HuH-7 (cell line): ENCODE data around the gene ELN.
A peak's percentile ranks its signal among the peaks of the same experiment; 100 is the strongest.
"Not testable (repeated sequence)": the region's sequence is repeated elsewhere in the genome, so short reads cannot be mapped to it uniquely, and the experiment has no call there.

Source experiments
- DNase-seq: peaks from one replicate; pipeline ENCODE4 v3.0.0; 2011; ENCODE audit warnings: low spot score

The ELN gene

DNA sequence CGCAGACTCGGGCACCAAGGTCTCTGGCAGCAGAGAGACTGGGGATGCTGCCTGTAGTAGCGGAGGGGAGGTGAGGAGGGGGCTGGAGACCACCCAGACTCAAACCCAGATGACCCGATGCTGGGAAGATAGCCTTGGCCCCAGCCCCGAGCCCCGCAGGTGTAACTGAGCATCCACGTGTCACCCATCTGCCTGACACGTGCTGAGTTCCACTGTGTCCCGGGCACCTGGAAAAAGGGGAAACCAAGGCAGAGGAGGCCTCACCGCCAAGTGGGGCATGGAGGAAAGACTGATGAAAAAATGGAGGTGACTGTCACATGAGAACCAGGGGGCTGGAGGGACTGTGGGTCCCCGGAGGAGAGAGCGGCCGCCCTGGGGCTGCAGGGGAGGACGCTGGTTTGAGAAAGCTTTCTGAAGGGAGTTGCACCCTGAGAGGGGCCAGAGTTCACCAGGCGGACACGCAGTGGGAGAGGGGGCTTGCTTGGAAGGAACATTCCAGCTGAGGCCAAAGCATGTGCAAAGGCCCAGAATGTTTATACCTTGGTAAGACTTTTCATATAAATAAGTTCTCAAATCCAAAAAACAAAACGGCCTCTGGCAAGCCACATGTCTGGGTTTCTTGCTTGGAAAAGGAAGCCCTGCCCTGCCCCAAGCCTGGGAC, 27.4 kb upstream of the ELN start:
- DNase-seq: no peak

DNA sequence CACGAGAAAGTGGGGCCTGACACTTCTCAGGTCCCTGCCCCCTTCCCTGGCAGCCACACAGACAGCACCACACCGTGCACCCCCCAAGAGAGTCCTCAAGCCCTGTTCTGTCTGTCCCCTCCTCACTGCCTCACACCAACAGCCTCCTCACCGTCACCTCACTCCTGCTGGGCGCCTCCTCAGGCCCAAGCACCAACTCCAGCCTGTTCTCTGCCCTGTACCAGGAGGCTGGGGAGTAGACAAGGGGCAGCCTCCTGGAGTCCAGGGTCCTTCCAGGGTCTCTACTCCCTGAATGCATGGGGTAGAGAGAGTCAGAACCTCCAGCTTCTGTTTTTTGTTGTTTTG, 26.9 kb upstream of the ELN start:
- no peak for DNase-seq

DNA sequence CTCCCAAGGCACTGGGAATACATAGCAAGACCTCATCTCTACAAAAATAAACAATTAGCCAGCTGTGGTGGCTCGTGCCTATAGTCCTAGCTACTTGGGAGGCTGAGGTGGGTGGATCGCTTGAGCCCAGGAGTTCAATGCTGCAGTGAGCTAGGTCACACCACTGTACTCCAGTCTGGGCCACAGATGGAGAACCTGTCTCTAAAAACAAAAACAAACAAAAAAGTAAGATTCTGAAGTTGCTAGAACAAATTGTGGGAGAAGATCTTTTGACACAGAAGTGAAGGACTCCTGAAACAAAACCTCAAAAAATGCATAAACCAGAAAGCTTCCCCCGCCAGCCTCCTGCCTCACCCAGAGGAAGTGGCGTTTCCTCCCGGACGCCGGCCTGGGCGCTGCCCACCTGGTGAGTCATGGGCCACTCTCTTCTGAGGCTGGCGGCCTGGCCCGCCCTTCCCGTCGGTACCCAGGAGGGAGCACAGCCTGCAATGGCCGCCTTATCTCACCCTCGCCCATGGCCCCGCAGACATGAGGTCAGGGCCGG, 25.4 kb upstream of the ELN start:
- no peak for DNase-seq

DNA sequence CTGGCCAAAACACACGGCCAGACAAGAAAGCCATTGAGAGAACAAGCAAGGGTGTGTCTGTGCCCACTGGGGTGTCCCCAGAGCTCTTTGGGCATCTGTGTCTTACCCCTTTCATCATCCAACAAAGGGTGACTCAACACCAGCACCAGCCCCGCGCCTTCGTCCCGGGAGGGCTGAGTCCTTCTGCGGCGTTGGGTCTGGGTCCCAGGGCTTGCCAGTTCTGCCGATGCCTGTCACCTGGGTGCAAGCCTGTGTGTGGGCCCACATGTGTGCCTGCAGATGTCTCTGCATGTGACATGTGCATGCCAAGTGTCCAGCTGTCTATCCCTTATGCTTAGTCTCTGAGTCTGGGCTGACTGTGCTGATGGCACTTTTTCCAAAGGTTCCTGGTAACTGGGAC, 24.4 kb upstream of the ELN start:
- DNase-seq: no peak

DNA sequence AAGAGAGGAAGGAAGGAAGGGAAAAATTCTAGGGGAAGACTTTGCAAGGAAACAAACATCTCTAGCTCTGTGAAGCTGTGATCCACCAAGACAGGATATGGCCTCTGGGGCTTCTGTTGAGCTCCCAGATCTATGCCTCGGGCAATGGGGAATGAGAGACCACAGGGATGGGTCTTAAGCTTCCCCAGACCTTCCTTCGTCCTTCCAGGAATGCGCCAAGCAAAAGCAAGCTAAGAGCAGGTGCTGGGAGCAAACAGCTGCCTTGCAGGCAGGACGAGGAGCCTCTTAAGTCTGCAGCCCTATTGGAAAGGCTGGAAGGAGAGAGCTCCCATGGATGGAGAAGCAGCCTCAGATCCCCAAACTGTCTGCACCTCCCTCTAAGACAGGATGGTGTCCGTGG, 21.9 kb upstream of the ELN start:
- DNase-seq: no peak

DNA sequence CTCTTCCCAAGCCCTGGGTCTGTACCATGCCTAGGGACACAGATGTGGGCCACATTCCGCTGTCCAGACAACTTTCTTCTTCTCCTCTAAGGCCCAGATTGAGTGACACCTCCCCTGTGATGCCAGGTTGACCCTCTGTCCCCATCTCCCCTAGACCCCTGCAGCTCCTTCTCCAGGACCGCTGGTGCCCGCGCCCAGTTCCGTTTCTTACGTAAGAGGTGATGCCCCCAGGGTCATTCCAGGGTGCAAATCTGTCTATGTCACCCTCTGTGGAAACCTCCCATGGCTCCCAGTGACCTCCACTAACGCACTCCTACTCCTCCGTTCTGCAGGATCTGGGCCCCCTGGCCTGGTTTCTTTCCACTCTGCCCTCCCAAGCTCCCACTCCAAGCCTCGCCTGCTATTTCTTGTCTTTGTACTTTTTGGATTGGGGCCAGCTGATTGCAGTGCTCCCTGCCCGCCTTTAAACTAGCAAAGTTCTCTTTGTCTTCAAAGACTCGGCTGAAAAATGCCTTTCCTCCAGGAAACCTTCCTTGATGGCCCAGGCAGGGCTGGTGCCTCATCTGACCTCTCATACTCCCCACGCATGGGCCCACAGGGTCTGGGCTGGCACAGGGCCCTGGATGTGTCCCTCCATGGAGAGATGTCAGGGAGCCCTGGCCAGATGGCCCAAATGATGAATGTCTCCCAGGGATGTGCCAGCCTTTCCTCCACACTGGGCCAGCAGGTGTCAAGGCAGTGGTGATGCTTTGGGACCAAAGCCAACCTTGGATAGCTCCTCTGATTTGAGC, 21.3 kb upstream of the ELN start:
- no peak for DNase-seq

DNA sequence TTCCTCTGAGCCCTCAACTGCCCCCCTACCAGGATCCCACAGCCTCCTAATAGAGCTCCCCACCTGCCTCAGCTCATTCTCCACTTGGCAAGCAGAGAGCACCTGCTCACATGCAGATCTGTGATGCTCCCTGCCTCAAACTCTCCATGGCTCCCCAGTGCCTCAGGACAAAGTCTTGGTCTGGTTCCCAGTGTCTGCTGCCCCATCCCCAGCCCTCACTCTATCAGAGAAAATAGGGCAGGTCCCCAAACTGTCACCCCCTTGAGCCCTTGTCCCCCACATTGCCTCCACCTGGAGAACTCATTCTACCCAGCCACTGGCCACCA, 20.8 kb upstream of the ELN start:
- DNase-seq: no peak

DNA sequence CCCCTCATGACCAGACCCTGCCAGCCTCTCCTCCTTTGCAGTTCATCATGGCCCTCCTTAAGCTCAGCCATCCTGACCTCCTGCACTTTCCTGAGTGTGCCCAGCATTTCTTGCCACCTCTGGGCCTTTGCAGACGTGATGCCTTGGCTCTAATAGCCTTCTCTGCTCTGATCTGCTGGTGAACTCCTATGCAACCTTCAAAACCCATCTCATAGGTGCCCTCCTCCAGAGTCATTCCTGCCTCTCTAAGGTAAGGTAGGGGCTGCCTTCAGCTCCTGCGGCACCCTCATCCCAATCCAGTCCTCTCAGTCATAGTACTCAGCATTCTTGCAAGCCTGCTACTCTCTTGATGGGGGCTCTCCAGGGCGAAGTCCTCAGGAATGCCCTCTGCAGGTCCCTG, 19.3 kb upstream of the ELN start:
- no peak for DNase-seq

DNA sequence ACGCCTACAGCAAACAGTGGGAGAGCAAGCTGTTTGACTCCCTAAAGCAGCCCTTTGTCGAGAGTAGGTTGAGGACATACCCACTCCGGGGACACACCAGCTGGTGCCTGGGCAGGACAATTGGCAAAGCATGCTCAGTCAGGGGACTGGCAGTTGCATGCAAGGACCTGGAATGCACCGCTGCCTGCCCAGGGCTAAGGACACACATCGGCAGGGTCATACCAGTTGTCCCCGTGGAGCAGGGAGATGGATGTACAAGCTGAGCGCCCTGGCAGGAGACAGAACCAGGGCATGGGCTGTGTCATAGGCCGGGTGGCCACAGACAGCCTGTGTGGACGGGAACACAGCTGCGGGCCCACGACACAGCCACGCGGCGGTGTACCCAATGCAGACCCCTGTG, 18.3 kb upstream of the ELN start:
- DNase-seq: no peak

DNA sequence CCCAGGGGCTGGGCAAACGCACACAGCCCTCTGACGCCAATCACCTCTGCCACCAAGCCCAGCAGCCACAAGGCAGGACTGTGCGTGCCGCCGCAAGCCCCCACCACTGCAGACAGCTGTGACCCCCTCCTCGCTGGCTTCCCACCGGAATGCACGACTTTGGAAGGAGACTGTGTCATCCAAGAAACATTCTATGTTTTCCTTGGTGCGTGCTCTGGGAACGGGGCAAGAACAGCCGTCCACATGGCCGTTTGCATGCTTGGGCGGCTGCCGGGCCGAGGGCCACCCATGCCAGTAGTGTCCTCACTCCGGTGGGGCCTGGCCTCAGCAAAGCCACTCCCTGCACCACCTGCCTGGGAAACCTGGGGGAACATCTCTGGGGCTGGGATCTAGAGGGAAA, 17.6 kb upstream of the ELN start:
- no peak for DNase-seq

DNA sequence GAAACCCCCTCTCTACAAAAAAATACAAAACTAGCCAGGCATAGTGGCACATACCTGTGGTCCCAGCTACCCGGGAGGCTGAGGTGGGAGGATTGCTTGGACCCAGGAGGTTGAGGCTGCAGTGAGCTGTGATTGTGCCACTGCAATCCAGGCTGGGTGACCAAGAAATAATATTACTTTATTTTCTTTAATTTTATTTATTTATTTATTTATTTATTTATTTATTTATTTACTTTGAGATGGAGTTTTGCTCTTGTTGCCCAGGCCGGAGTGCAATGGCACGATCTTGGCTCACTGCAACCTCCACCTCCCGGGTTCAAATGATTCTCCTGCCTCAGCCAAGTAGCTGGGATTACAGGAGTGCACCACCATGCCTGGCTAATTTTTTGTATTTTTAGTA, 16.6 kb upstream of the ELN start:
- DNase-seq: not testable (repeated sequence)

DNA sequence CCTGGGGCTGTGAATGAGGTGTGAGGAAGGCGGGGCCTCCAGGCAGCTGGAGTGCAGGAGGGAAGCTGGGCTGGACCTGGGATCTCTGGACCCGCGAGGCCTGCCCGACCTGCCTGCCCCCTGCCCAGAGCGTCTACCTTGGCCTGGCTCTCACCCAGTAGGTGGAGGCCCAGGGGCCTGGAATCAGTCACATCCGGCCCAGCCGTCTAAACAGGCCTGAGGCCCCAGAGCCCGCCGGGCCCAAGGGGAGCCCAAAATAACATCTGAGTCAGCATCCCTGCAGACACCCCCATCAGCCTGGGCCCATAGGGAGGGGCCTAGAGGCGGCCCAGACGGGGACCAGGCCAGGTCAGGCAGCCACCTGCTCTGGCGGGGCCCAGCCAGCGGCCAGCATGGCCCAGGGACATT, 15.1 kb upstream of the ELN start:
- DNase-seq: no peak

DNA sequence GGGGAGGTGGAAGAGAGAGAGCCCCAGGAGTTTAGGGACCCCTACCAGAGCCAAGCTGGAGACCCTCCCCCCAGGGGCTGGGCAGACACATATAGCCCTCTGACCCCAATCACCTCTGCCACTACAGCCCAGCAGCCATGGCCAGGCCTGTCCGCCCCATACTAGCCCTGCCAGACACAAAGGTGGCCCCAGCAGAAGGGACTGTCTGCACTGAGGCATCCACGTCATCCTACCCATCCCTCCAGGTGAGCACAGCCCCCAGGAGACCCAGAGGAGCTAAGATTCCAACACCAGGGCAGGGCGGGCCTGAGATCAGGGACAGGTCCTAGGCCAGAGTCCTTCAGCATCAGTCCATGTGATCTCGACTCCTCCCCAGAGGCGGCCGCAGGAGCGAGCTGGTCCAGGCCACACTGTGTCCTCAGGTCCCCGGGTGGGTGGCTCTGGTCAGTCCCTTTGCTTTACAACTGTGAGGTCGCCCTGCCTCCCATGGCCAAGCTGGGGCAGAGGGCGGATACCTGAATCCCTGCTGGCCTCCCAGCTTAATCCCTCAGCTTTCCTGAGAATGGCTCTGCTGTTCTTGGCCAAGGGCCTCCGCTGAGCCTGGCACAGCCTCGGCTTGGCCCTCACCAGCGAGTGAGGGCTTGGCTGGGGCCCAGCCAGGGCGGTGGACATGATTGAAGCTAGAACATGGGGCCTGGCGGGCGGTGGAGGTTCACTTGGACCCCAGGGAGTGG, 14.3 kb upstream of the ELN start:
- no peak for DNase-seq

DNA sequence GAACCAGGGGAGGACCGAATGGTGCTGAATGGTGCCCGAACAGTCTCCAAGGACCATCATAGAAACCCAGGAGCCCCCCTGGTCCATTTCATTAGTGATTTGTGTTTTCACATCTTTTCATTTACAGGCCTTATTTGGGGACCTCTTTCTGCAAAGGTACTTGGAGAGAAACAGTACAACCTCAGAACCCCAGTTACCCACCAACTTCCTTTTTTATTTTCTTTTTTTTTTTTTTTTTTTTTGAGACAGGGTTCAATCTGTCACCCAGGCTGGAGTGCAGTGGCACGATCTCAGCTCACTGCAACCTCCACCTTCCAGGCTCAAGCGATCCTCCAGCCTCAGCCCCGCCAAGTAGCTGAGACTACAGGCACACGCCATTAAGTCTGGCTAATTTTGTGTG, 13.0 kb upstream of the ELN start:
- no peak for DNase-seq

DNA sequence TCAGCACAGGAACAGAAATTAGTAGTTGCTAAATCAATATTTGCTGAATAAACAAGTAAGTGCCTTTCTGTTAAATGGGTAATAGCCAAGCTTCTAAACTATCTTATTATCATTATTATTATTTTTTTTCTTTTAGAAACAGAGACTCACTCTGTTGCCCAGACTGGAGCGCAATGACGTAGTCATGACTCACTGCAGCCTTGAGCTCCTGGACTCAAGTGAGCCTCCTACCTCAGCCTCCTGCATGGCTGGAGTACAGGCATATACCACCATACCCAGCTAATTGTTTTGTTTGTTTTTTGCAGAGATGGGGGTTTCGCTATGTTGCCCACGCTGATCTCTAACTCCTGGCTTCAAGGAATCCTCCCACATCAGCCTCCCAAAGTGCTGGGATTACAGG, 12.3 kb upstream of the ELN start:
- DNase-seq: no peak

DNA sequence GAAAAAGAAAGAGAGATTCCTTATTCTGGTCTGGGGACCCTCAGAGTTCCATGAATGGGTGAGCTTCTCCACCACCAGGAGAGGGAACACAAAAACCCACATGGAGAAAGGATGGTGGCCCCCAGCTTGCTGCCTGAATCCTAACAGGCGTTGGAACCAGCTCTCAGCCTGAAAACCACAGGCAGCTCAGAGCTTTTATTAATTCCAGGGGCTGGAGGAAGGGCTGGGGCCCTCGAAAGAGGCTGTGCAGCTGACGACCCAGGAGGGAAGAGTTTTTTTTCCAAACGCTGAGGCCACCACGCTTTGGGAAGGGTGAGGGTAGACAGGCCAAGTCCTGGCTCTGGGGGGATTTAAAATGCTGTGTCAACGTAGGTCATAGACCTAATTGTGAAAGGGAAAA, 10.8 kb upstream of the ELN start:
- DNase-seq: no peak

DNA sequence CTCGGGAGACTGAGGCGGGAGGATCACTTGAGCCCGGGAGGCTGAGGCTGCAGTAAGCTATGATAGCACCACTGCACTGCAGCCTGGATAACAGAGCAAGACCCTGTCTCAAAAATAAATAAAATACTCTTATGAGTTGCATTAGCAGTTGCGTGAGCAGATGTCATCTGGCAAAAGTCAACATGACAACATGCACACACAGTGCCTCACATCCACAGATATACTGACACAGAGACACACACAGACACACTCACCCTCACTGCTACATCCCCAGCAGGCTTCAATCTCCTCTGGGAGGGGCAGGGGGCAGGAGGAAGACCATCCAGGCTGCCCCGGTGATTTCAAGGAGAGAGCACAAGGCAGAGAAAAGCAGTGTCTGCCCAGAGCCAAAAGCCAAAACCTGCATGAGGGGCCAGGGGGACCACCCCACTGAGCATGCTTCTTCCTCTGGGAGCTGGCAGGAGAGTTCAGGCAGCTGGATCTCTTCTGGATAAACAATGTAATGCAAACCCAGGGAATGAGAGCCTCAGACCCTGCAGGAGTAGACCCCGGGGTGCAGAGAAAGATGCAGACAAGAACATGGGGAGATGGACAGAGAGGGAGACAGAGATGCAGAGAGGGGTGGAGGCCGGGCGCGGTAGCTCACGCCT, 9.6 kb upstream of the ELN start:
- no peak for DNase-seq

DNA sequence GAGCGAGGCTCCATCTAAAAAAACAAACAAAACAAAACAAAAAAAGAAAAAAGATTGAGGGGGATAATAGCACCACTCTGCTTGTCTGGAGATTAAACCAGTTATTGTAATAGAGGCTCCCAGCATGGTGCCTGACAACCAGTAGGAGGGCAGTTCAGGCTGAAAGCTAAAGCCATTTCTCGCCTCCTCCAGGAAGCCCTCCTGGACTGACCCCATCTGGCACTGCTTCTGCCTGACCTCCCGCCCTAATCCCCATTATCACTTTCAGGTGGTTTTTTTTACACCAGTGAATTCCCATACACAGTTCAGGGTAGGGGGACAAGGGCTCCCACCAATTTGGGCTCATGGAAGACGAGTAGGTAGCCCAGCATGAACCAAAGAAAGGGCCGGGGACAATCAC, 8.8 kb upstream of the ELN start:
- no peak for DNase-seq

DNA sequence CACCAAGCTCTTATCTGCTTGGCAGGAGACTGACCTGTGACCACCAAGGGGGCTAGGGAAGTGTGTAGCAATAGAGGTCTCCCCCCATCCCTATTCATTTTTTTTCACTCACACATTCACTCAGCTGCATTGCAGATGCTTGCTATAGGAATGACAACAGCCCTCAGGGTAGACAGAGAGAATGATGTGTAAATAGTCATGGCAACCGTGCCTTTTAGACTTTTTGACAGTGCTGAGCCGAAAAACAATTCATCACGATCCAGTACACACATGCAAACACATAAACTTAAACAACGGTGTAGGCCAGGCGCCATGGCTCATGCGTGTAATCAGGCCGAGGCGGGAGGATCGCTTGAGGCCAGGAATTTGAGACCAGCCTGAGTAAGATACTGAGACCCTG, 7.6 kb upstream of the ELN start:
- no peak for DNase-seq

DNA sequence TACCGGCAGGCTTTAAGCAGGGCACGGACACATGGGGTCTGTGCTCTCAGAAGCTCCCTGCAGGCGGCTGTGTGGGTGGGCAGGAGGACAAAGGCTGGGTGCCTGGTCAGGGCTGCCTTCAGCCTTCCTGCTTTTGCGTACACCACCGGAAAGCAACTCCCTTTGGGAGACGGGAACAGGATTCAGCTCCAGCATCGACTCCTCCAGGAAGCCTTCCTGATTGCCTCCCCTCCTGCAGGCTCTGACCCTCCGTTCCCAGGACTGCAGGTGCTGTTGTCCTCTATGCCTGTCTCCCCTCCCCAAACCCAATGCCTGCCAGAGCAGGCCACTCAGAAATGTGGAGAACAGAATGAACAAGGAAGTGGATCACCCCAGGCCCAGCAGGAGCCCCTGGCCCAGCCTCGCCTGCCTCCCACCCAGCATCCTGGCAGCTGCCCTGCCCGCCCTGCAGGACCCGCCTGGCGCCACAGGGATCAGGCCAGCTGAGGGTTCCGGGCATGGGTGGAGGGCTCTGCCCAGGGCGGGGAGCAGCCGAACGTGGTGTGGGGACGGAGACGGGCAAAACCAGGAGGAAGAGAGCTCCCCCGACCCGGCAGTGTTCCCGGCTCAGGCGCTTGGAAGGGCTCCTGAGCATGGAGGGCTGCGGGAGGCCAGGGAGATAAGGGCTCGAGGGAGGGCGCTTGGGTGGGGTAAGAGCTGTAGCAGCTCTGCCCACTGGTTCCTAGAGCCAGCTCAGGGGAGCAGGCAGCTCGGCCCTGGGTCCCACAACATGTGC, 6.2 kb upstream of the ELN start:
- no peak for DNase-seq

DNA sequence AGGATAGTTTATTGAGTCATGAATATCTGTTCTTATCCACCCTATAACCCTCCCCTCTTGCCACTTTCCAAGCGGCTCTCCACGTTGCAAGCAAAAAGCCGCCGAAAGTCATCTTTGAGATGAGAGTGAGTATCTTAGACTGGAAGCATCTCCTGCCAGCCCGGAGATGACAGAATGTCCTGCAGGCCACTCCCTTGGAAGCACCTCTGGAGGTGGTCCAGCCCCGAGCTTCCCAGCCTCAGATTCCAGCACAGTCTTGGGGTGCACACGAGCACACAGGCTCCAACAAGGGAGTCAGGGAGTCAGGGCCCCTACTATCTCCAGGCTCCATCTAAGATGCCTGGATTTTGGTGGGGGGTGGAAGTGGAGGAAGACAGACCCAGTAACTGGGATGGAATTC, 5.5 kb upstream of the ELN start:
- no peak for DNase-seq

DNA sequence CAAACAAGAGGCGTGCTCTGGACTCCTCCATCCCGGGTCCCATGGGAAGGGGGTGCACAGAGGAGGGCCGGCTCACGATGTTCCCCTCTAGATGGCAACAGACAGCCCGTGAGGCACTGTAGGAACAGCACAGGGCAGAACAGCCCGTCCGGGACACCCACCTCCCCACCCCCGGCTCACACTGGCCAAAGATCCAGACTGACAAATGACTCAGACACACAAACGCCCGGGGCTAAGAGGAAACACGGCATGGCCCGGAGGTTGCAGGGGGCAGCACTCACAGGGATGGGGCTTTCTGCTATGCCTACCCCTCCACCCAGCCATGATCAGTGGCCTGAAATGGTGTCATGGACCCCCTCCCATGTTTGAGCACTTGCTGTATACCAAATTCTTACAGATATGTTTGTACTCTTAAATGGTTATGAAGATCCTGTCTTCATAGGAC, 4.9 kb upstream of the ELN start:
- peak; percentile 45 for DNase-seq
